AG04449 (cell line): Measurements from ENCODE around the gene TNFRSF13B.
"Not testable (repeated sequence)": the region's sequence is repeated elsewhere in the genome, so short reads cannot be mapped to it uniquely, and the experiment has no call there.

Experiments
- CTCF ChIA-PET: fragments of 350-600 bp; formaldehyde crosslinking; extraction: SDS; loops from one replicate; lab custom pipeline; 2021; ENCODE audit warnings: antibody characterized with exemption; lab: Yijun Ruan, JAX
- POLR2A ChIA-PET: fragments of 400-600, 350-600 bp; formaldehyde crosslinking; extraction: SDS; loops from one replicate; lab custom pipeline; 2020; ENCODE audit warnings: antibody characterized with exemption, inconsistent platforms; lab: Yijun Ruan, JAX
- DNase-seq: peaks from one replicate; pipeline ENCODE4 v3.0.0-alpha.2; 2010; ENCODE audit warnings: low read depth, low spot score
- H3K4me3 ChIP-seq: 2 replicates; pipeline ENCODE4 v1.5.1; 2011; ENCODE audit warnings: low read depth, mild to moderate bottlenecking, control low read depth, low read length
- TF ChIP-seq, protein P1 (sequence below): IDR thresholded peaks from one replicate; pipeline ENCODE4 v1.5.1; 2011; ENCODE audit warnings: mild to moderate bottlenecking, moderate library complexity, low read length, control low read depth, inconsistent platforms; ENCODE audit not compliant: insufficient read depth; ENCODE audit errors: missing control alignments

The TNFRSF13B gene

DNA sequence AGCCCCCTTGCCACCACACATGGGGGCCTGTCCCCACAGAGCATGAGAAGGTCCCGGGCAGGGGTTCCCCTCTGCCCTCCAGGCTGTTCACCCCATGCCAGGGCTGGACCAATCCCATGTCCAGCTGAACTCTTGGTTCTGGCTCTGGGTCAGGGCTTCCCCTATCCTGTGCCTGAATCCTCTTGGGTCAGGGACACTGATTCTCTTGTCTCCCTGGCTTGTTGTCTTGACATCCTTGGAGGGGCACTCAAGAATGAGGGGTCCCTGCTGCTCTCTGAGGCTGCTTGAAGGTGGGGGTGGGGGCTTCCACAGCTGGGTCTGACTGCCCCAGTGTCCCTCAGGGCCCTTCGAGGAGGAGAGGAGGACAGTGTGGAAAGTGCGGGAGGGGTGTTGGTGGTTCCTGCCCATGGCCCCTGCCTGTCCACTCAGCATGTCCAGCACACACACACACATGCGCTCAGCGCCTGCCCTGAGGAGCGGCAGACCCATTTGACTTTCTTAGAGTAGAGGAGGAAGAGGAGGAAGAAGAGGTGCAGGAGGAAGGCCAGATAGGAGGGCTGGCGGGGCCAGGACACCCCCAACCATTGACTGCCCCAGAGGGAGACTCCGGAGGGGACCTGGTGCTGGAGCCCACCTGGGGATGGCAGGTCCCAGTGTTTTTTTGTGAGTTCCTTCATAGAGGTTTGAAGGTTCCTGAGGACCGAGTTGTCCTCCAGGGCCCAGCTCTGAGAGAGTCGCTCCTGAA is 47.0 kb downstream of the TNFRSF13B start:
- TF ChIP-seq, protein P1, sequence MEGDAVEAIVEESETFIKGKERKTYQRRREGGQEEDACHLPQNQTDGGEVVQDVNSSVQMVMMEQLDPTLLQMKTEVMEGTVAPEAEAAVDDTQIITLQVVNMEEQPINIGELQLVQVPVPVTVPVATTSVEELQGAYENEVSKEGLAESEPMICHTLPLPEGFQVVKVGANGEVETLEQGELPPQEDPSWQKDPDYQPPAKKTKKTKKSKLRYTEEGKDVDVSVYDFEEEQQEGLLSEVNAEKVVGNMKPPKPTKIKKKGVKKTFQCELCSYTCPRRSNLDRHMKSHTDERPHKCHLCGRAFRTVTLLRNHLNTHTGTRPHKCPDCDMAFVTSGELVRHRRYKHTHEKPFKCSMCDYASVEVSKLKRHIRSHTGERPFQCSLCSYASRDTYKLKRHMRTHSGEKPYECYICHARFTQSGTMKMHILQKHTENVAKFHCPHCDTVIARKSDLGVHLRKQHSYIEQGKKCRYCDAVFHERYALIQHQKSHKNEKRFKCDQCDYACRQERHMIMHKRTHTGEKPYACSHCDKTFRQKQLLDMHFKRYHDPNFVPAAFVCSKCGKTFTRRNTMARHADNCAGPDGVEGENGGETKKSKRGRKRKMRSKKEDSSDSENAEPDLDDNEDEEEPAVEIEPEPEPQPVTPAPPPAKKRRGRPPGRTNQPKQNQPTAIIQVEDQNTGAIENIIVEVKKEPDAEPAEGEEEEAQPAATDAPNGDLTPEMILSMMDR, result no peak
- no peak for DNase-seq
- no peak overlapping the region for H3K4me3 ChIP-seq
- POLR2A ChIA-PET, result no interaction called here
- CTCF ChIA-PET, result interaction anchor here (1.1 kb wide), 1 partner anchor 9 kb away, joined by 6 read pairs; no protein-coding TSS in a partner anchor

DNA sequence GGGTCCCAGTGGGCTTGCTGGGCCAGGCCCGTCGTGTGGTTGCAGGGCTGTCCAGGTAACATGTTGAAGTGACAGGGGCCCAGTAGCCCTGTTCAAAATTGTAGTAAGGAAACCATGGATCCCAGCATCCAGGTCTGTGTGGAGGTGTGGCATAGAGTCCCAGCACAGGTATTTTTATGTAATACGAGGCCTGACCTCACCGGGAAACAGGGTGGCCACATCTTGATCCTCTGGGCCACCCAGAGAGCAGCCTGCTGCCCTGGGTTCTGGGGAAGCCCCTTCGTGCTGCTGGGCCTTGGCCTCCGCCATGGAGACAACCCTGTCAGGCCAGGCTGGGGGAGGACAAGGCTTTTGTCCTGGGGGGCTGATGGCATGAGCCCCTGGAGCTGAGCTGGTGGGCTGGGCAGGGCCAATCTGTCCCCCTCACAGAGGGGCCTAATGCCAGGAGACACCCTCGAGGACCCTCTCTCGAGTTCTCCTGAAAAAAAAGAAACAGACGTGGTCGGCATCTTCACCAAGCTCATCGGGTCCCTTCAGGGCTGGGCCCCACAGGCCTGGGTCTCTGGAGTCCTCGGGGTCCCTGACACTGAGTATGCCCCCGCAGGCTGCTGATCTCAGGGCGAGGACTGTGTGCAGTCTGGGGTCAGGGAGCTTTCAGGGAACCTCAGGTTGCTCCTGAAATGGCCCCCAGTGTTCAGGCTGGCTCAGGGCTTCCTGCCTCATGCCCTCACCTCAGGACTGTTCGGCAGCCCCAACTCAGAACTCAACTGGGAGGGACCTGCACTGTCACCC is 47.8 kb downstream of the TNFRSF13B start:
- no peak overlapping the region for H3K4me3 ChIP-seq
- no peak for DNase-seq
- ChIA-PET POLR2A (no interaction called here), CTCF (interaction anchor here (1.1 kb wide), 1 partner anchor 8 kb away, joined by 6 read pairs; no protein-coding TSS in a partner anchor)
- TF ChIP-seq, protein P1, result no peak

DNA sequence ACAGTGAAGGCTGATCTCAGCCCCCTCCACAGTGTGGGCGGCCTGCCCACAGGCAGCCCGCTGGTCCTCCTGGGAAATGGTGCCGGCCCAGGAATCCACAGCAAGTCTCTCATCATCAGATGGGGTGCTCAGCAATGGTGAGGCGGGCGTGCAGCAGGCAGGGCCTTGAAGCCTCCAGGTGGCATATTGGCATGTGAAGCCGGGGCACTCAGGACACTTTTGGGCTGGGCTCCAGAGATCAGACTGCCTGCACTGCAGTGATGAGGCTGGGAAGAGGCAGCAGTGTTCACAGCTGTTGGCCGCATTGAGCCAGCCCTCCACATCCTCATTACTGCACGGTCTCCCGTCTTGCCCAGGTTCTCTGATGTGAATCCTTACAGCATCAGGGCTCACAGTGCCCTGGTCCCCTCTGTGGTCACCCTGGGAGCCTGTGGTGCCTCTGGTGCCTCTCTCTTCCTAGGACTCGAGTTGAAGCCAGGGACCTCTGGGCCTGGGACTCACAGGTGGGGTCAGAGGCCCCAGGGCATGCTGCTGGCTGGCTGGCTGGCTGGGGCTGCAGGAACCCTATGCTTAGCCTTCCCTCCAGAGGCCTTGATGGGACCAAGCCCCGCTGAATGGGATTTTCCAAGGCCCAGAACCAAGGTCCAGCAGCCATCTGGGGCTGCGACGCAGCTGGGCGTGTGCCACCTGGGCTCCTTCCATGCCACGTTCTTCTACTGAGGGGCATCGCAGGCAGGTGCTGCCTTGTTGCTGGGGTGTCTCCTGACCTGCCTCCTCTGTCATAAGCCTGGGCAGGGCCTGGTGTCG is 48.6 kb downstream of the TNFRSF13B start:
- H3K4me3 ChIP-seq, result no peak overlapping the region
- CTCF ChIA-PET, result interaction anchor here (0.9 to 2.7 kb wide), 2 partner anchors 67 to 70 kb away, joined by 3 to 10 read pairs; no protein-coding TSS in a partner anchor
- POLR2A ChIA-PET, result no interaction called here
- TF ChIP-seq, protein P1, result no peak
- DNase-seq, result no peak

DNA sequence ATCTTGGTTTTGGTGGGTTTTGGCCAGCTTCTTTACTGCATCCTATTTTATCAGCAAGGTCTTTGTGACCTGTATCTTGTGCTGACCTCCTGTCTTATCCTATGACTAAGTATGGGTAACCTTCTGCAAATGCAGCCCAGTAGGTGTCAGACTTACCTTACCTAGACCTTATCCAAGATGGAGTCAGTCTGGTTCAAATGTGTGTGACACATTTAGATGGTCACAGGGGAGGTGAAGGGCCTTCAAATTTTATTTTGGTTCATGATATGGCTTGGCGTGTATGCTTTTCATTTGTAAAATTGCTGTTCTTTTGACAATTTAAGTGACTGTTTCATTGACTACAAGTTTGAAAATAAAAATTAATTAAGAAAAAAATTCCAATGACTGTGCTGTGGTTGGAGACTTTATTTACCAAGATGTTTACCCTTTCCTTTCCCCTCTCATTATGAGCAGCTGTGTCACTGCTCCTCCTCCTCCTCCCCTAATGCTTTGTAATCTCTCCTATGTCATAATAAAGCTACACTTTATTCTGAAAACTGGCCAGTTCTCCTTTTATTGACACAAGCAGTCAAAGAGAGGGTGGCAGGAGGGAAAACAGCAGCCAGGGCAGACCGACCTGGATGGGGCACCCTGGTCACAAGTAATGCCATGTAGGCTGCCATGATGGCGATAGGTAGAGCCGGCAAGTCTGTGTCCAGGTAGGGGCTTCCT is 49.4 kb downstream of the TNFRSF13B start:
- ChIA-PET CTCF (interaction anchor here (0.9 to 2.7 kb wide), 2 partner anchors 68 to 71 kb away, joined by 3 to 10 read pairs; no protein-coding TSS in a partner anchor), POLR2A (no interaction called here)
- TF ChIP-seq, protein P1, result no peak
- DNase-seq, result no peak
- H3K4me3 ChIP-seq, result no peak overlapping the region

GRCh38 chr17:16921451-16921850 is 50.5 kb downstream of the TNFRSF13B start:
- H3K4me3 ChIP-seq, POLR2A ChIA-PET, DNase-seq: not testable (repeated sequence)
- CTCF ChIA-PET, result interaction anchor here (1.4 to 2.7 kb wide), 4 partner anchors 9 to 72 kb away, joined by 4 to 10 read pairs (median 4); no protein-coding TSS in a partner anchor

GRCh38 chr17:16920628-16921020 is 51.3 kb downstream of the TNFRSF13B start:
- no peak overlapping the region for H3K4me3 ChIP-seq
- ChIA-PET CTCF (interaction anchor here (1.0 to 2.7 kb wide), 5 partner anchors 8 to 73 kb away, joined by 4 to 10 read pairs (median 4); no protein-coding TSS in a partner anchor), POLR2A (no interaction called here)
- no peak for DNase-seq
- TF ChIP-seq, protein P1, result no peak
